Bronchial epithelial cell (primary cell): ENCODE data around the gene ZNF362. TPM values are rescaled to one million over a fixed set of nuclear protein-coding genes. Genes with fewer than 3 reads are reported as not detected.

Source experiments
- DNase-seq: peaks from one replicate; pipeline ENCODE4 v3.0.0-alpha.2; 2010; ENCODE audit warnings: low read depth
- FAIRE-seq: peaks from 2 replicates; lab custom pipeline; 2011; peaks lifted over from hg19 to GRCh38; lab: Jason Lieb, UNC
- H3K27me3 ChIP-seq: 2 replicates; pipeline ENCODE4 v1.5.1; 2011; ENCODE audit warnings: low read length; ENCODE audit not compliant: control insufficient read depth, insufficient read depth
- H3K36me3 ChIP-seq: 2 replicates; pipeline ENCODE4 v1.5.1; 2011; ENCODE audit warnings: low read length; ENCODE audit not compliant: control insufficient read depth, insufficient read depth
- H3K4me3 ChIP-seq: 2 replicates; pipeline ENCODE4 v1.5.1; 2011; ENCODE audit warnings: mild to moderate bottlenecking, low read depth, low read length, control low read depth
- total RNA-seq: library from RNA; depleted of rRNA; stranded (reverse); fragments of >200 nt; gene quantifications from 2 replicates; pipeline ENCODE4 v1.2.1, GENCODE V29; 2014
- TF ChIP-seq, protein P1 (sequence below): IDR thresholded peaks from 2 replicates; pipeline ENCODE4 v1.5.1; 2011; ENCODE audit warnings: mild to moderate bottlenecking, moderate library complexity, low read length, control low read depth, inconsistent platforms; ENCODE audit not compliant: insufficient read depth, severe bottlenecking

ZNF362 gene
- total RNA-seq, 1 donor from 2014 or later: 1.1 TPM

DNA sequence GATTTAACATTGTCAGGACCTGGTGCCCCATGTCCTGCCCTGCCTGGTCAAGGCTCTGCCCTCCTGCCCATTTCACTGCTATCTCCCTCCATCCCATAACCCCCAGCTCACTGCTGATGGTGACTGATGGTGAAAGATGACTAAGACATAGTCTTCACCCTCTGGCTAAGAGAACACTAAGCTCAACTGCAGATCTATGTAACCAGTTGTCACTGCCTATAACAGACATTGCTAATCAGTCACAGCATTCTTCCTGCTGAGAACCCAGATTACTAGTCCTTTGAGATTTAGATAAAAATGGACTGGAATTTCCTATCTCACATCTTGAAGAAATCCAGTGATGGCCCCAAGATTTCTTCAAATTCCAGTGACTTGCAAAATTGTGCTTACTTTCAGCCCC lies 8.0 kb upstream of the ZNF362 start:
- DNase-seq: peak; percentile 13
- no peak for FAIRE-seq
- H3K4me3 ChIP-seq: no peak overlapping the region
- peaks cover 1% of the 10 kb centered on the region for H3K27me3 ChIP-seq
- no peaks in the 10 kb centered on the region for H3K36me3 ChIP-seq
- TF ChIP-seq, protein P1, sequence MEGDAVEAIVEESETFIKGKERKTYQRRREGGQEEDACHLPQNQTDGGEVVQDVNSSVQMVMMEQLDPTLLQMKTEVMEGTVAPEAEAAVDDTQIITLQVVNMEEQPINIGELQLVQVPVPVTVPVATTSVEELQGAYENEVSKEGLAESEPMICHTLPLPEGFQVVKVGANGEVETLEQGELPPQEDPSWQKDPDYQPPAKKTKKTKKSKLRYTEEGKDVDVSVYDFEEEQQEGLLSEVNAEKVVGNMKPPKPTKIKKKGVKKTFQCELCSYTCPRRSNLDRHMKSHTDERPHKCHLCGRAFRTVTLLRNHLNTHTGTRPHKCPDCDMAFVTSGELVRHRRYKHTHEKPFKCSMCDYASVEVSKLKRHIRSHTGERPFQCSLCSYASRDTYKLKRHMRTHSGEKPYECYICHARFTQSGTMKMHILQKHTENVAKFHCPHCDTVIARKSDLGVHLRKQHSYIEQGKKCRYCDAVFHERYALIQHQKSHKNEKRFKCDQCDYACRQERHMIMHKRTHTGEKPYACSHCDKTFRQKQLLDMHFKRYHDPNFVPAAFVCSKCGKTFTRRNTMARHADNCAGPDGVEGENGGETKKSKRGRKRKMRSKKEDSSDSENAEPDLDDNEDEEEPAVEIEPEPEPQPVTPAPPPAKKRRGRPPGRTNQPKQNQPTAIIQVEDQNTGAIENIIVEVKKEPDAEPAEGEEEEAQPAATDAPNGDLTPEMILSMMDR: no peak

DNA sequence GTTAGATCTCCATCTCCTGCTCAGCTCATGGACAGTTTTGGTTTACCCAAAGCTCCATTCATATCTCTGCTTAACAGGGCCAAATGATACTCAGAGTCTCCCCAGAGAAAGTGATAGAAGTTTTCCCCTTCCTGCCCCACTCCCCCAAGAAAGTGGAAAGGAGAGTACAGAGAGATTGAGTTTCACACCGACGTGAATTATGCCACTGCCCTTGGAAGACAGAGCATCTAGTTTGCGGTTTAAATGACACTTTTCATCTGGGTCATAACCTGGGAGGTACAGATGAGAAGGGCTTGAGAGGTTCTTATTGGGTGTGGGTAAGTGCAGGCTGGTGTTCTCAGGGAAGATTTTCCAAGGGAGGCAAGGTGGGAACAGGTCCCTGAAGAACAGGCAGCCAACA lies 6.9 kb upstream of the ZNF362 start:
- no peak overlapping the region for H3K4me3 ChIP-seq
- TF ChIP-seq, protein P1: no peak
- H3K36me3 ChIP-seq: no peaks in the 10 kb centered on the region
- no peak for DNase-seq
- H3K27me3 ChIP-seq: peaks cover 1% of the 10 kb centered on the region
- no peak for FAIRE-seq

- no peak for FAIRE-seq
- DNase-seq: no peak
- Histone ChIP-seq H3K4me3 (no peak overlapping the region), H3K27me3 (peaks cover 1% of the 10 kb centered on the region), H3K36me3 (no peaks in the 10 kb centered on the region)
- TF ChIP-seq, protein P1: no peak
Observed at GRCh38 chr1:33250217-33250616, 6.1 kb upstream of the ZNF362 start.

GRCh38 chr1:33250724-33251123 lies 5.6 kb upstream of the ZNF362 start:
- Histone ChIP-seq H3K4me3 (no peak overlapping the region), H3K36me3 (no peaks in the 10 kb centered on the region), H3K27me3 (peaks cover 1% of the 10 kb centered on the region)
- FAIRE-seq: no peak
- TF ChIP-seq, protein P1: no peak
- DNase-seq: no peak

- FAIRE-seq (no peak), DNase-seq (no peak)
- TF ChIP-seq, protein P1: no peak
- no peaks in the 10 kb centered on the region for H3K36me3 ChIP-seq
- H3K27me3 ChIP-seq: no peaks in the 10 kb centered on the region
- no peak overlapping the region for H3K4me3 ChIP-seq
Observed at GRCh38 chr1:33254491-33254890, 1.8 kb upstream of the ZNF362 start.

DNA sequence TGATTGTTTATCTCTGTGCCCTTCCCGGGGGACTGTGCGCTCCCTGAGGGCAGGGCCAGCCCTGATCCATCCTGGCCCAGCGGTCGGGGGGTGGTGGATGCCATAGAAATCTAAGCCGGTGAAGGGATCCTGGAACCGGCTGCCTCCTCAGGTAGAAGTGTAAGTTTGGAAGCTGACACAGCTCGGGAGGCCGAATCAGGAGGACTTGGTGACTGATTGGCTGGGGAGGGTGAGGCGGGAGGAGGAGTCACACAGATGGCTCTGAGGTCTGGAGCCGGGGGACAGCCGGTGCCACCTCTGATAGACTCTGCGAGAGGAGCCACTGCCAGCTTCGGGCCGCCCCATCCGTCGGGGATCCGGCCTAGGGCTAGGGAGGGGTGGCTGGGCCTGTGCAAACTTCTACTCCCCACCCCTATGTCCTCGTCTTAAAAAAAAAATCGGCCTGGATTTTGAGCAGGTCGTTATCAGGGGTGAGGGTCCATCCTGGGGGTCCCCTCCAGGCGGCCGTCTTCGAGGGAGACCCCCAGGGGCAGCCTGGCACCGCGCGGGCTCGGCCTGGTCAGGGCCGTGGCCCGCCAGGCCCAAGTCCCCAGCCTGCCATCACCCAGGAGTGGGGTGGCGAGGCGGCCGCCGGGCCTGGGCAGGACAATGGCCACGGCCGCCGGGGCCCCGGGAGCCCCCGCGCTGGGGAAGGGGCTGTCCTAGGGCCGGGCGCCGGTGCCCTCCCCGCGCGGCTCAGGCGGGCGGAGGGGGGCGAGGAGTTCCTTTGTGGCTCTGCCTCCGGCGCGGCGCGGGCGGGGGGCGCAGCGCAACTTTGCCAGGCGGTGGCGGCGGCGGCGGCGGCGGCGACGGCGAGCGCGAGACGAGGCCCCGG lies 708 bp upstream of the ZNF362 start:
- no peak for FAIRE-seq
- TF ChIP-seq, protein P1: no peak
- H3K27me3 ChIP-seq: no peaks in the 10 kb centered on the region
- peak; percentile 62 for DNase-seq
- H3K36me3 ChIP-seq: no peaks in the 10 kb centered on the region
- H3K4me3 ChIP-seq: peak overlapping the region; percentile 48
